Activated CD4-positive, alpha-beta T cell treated with anti-CD3 and anti-CD28 coated beads, Interleukin-10, Interleukin-2, amounts not matched to agents 100 ng/mL and 50 ng/mL, durations not matched to agents 16 hours and 8 hours (primary cell): ENCODE data around the gene NEGR1.
"Not testable (repeated sequence)": the region's sequence is repeated elsewhere in the genome, so short reads cannot be mapped to it uniquely, and the experiment has no call there.

Experiments
- DNase-seq: peaks from one replicate; pipeline ENCODE4 v3.0.0-alpha.2; 2020

NEGR1 gene

DNA sequence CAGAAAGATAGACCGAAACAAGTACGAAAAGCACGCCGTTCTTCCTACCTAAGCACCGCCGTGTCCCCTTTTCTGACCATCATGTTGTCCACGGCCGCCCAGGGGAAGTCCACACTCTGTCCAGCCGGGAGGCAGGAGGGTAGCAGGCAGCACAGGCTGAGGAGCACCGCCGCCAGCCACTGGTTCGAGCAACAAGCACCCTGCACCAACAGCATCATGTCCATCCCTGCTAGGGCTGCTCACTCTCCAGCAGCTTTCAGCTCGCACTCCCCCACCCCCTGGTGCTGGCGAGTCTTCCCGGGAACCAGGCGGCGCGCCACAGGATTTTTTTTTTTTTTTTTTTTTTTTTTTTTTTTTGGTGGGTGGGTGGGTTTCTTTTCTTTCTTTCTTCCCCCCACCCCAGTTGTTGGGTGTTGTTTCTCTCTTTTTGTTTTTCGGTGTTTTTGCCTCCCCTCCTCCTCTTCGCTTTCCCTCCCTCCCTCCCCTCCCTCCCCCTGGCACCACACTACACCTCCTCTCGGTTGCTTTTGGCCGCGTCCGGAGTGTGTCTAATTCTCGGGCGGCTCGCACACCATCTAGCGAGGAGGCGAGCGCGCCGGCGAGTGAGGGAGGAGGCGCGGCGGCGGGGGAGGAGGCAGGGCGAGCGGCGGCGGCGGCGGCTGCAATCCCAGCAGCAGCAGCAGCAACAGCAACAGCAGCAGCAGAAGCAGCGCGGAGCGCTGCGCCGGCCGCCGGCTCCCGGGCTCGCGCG, at the start of gene NEGR1:
Gene NEGR1 (minus strand): TSS at position 269 of the 751 bp plus-strand sequence.
- peak; percentile 79 for DNase-seq

DNA sequence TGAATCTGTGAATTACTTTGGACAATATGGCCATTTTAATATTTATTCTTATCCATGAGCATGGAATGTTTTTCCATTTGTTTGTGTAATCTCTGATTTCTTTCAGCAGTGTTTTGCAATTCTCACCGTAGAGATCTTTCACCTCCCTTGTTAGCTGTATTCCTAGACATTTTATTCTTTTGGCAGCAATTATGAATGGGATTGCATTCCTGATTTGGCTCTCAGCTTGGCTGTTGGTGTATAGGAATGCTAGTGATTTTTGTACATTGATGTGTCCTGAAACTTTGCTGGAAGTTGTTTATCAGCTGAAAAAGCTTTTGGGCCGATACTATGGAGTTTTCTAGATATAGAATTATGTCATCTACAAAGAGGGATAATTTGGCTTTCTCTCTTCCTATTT, 44.2 kb upstream of the NEGR1 start:
- DNase-seq = no peak

DNA sequence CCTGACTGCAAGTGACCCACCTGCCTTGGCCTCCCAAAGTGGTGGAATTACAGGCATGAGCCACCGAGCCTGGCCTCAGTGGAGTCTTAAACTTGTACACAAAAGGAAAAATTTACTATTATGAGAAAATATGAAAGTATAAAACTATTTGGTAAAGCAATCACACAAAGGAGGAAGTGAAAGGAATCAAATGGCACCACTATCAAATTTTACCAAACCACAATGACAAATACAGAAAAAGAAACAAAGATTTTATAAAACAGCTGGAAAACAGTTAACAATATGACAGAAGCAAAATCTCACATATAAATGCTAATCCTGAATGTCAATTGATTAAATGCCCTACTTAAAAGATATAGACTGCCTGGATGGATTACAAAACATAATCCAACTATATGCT, 42.1 kb upstream of the NEGR1 start:
- DNase-seq = no peak

DNA sequence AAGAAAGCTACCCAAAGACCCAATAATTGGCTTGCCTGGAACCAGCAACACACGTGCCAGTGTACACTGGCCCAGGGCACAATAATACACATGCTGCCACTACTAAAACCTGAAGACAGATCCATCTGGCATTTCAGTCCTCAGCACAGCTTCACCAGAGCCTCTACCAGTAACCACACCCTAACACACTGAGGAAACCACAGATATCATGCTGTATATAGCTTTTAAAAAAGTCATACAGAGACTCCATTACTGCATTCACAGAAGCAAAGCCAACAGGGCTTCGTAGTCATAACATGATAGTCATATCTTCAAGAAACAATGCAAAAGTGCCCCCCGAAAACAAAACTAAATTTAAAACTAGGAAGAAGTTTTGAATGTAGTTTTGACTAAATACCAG, 40.6 kb upstream of the NEGR1 start:
- no peak for DNase-seq

DNA sequence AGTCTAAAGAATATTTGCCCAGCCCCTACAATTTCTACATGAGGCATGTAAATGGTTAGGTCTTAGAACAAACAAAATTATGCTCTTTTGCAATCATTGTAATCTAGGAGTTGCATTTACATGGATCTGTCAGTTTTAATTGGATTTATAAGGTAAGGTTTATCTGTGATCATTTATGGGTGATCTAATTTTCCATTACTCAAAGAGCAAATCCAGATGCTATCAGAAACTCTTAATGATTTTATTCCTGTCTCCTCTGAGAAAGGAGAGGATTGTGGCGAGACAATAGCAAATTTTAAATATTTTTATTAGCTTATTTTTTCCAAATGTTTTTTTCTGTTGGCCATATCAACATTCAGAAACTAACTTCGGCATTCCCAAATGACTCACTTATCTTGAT, 14.2 kb upstream of the NEGR1 start:
- no peak for DNase-seq

DNA sequence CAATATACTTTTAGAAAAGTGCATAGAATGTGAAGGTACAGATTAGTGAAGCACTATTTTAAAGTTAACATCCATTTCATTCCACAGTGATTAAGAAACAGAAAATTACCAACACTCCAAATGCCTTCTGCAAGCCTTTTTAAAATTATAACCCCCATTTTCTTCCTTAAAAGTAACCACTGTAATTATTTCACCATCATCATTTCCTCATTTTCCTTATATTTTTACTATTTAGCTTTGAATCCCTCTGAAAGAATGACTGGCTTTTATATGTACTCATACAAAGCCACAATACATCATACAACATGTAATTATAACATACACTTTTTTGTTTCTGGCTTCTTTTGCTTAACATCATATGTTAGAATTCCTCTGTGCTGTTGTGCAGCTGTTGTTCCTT, 6.5 kb upstream of the NEGR1 start:
- no peak for DNase-seq

DNA sequence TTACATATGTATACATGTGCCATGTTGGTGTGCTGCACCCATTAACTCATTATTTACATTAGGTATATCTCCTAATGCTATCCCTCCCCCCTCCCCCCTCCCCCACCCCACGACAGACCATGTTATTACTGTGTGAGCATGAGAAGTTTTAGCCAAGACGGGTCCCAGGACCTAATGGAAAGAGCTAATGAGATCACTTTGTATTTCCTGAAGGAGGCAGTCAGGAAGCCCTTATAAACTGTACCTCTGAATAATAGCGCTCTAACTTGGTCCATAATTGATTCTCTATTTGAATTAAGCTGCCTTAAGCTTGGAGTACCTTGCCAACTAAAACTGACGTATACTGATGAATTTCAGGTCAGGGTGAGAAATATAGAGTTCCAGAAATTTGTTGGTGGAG, 4.1 kb upstream of the NEGR1 start:
- DNase-seq = no peak

DNA sequence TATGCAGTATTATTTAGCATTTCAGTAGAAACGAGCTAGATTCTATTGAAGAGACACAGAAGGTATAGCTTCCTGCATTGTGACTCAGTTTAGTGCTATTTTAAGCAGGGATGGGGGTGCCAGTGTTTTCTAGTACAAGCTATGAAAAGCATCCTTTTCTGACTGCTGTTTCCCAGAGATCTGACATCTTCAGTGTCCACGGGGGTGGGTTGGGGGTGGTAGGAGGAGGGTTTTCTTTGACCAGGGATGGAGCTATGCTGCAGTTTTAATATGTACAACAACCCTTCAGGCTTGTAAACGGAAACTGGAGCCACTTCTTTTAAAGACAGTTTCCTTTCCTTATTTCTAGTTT, 2.7 kb upstream of the NEGR1 start:
- DNase-seq = no peak

DNA sequence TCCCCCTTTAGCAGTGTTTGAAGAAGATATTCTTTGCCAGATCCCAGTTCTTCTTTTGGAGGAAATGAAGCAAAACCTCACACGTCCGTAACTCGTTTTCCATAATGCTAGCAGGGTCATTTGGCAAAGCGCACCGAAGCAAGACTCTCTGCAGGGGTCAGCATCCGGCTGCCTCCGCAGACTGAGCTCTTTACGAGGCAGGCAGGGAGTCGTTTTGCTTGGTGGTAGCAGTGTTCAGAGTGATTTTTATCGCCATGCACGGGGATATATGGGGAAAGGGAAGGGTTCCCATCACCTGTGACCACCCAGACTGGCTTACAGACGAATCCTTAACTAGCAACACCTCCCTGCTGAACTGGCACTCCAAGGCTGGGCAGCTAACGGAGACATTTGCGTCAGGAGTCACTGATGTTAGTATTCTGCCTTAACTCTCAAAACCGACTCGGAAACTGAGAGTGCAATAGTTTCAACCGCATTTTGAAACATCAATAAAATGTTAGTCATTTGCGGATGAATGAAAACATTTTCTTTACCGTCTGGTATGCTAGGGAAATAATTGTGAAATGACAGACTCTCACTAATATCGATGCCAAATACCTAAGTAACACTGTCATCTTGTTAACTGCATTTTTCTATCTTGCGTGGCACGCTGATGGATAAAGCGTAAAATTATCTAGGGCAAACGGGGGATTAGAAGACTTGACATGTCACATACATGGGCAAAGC, 2.2 kb upstream of the NEGR1 start:
- peak; percentile 79 for DNase-seq

DNA sequence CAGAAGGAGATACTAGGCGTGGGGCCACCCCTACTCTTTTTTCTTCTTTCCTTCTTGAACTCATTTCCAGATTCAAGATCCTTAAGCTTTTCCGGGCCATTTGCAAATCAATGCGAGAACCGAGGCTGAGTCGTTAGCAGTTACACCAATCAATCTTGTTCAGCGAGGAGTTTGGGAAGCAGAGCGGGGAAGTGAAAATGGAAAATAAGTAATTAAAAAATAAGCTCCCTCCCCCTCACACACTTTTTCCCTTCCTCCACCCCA, 1.7 kb upstream of the NEGR1 start:
- DNase-seq = no peak

DNA sequence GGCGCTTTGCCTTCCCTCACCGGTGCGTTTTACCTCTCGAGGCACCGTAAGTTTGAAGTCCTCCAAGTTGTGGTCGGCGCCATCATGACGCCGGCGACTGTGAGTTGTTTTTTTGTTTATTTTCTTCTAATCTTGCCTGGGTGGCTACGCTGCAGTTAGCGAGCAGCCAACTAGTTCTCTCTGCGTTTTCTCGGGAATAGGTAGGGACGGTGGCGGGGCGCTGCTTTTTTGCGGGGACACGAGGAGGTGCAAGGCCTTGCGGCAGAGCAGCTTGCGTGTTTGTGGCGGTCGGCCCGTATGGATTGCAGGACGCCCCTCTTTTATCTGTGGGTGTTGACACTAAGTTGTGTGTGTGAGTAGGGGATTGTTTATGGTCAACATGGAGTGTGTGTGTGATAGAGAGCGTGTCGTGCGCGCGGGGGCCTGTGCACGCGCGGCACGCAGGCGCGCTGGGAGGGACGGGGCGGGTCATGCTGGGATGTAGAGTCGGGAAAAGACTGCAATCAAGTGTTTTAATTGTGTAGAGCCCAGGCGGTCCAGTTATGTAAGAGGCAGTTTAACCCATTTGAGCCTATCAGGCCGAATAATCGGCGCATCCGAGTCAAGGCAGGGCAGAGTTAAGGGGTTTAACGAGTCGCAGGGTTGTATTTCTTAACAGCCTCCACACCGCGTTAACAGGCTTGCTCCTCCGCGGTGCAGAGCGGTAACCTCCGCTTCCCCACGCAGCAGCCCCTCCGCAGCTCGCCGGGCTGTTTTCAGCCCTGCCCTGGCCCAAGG, 1.2 kb upstream of the NEGR1 start:
- peak; percentile 7 for DNase-seq

DNA sequence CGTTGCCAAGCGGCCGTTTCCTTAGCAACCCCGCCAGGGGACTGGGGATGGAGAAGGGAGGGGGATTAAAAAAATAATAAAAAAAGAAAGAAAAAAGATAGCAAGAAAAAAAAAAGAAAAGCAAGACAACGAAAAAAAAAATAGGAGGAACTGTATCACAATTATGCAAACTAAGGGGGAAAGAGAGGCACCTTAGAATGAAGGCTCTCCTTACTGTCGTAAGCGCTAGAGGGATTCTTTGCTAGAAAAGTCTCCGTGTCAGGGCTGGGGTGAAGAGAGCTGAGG, 625 bp upstream of the NEGR1 start:
- DNase-seq = no peak

DNA sequence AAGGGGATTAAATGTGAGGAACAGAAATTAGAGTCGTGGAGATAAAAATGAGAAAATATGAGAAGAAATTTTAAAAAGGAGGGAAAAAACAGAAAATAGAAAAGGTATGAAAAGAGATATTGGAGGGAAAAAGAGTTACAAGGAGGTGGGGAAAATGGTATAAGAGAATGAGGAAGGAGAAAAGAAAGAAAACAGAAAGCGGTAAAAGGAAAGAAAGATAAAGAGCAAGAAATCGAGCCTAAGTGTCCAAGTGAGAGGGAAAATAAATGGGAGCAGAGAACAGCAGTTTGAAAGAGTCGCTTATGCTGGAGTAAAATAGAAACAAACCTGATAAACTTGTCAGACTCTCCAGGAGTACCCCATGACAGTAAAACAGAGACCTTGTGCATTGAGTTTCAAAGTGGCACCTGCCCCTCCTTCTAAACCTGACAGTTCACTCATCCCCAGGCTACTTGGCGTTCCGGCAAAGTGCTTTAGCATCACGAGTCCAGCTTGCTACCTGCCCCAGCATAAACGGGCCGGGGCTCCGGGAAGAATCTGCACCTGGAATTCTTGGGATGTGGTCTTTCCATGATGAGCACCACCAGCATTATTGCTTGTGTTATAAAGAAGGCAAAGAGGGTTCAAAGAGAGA, 585 bp downstream of the NEGR1 start:
- DNase-seq = peak; percentile 7

DNA sequence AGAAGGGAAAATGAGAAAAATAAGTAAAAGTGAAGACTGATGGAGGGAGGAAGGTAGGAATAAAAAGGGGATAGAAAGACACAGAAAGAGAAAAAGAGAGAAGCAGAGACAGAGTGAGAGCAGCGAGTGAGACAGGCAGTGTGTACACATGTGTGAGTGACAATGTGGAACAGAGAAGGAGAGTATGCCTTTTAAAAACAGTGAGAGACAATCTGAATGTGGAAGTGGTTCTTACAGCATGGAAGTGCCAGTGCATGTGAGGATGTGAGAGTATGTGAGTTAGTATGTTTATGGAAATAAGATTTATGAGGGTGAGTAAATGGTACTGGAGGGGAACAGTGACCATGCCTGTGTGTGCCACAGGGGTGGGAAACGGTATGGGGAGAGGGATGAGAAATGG, 1.2 kb downstream of the NEGR1 start:
- no peak for DNase-seq

DNA sequence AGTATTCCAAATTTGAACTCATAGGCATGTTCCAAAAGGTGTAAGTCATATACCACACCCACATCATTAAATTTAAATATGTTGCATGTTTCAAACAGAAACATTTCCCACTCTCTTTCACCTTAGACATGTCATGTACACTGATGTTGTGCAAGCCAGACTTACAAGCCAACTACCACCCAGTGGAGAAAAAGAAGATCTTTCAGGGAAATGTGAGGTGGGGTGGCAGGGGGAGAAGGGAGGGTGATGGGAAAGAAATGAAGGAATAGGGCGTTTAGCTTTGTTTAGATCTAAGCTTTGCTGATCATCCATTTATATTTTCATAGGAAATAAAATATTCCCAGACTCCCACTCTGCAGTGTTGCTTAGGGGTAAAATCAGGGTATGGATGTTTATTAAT, 1.6 kb downstream of the NEGR1 start:
- no peak for DNase-seq

DNA sequence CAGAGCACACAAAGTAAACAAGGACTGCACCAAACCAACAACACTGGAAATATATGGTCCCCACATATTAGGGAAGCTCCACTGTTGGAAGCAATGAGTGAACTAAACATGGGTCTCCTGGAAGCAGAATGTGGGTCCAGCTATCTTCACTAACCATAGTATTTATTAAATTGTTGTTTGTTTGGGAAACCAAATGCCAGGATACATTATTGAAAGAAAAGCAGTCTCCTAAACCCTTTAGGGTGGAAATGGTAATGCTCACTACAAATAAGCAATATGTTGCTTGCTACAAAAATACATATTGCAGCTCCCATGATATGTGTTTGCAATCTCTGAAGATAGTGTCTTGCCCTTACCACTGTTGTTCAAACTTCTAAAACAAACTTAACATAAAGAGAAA, 2.2 kb downstream of the NEGR1 start:
- DNase-seq = no peak

DNA sequence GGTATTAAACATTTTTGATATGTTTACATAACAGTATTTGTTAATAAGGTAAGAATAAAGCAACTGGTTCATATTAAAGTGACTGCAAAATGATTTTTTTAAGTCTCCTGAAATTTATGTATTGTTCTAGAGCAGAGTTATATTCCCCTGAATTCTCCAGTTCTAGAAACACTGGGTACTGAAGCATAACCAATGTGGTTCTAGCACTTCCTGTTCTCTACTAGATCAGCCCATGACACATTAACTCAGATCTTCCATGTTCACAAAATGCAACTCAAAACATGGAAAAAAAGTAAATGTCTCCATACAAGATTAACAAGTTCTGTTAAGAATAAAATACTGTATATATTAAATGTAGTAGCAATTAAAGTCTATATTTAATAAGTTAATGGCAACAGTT, 3.9 kb downstream of the NEGR1 start:
- DNase-seq = no peak

DNA sequence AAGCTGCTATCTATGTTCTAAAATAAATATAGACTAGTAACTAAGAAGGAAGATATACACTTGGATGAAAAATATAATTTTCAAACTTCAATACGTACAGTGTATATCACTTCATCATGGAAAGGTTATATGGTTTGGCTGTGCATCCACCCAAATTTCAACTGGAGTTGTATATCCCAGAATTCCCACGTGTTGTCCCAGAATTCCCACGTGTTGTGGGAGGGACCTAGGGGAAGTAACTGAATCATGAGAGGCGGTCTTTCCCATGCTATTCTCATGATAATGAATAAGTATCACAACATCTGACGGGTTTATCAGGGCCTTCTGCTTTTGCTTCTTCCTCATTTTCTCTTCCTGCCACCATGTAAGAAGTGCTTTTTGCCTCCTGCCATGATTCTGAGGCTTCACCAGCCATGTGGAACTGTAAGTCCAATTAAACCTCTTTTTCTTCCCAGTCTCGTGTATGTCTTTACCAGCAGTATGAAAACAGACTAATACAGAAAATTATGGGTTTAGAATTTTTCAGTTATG, 10.7 kb downstream of the NEGR1 start:
- no peak for DNase-seq

DNA sequence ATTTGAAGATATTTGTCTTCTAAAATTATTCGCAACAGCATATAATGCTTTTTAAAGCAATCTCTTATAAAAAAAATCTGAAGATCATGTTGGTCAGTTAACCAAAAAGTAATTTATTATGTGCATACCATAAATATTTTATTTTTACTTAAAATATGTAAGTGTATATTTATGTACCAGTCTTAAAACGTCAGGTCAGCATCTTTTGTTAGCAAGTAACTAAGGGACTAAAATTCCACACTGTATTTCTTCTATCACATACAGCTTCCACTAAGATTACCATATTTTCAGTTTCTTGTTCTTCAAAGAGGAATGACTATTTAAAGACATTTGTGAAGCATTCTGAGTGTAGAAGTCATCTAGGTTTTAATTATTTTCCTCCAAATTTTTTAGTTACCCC, 19.6 kb downstream of the NEGR1 start:
- no peak for DNase-seq

DNA sequence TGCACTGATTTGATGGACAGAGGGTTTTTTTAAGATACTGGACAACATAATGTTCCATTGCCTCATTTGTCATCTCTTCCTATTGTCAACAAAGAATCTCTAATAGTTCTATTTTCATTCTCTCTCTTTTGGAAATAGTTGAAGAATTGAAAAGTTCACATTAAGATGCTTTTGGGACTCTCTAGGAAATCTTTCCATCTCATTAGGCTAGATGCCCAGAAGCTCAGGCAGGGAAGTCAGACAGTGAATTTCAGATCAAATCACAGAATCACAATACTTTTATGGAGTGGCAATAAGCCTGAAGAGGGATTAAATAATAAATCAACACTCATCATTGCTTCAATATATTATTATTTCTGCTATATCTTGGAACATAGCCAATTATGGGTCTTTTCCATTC, 29.2 kb downstream of the NEGR1 start:
- no peak for DNase-seq

DNA sequence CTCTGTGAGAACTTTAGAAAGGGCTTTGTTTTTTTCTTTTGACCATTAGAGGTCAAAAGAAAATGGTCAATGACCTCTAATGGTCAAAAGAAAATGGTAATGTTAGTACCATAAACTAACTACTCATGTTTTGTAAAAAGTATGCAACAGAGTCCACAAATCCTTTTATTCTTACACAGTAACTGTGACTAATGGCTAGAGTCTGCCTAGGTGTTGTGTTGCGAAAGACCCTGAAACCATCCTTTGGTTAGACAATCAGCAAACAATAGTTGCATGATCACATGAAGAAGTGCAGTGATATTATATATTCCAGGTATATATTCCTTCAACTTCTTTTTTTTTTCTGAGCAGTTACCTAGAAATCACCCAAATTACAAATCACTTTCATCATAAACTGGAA, 40.9 kb downstream of the NEGR1 start:
- no peak for DNase-seq

DNA sequence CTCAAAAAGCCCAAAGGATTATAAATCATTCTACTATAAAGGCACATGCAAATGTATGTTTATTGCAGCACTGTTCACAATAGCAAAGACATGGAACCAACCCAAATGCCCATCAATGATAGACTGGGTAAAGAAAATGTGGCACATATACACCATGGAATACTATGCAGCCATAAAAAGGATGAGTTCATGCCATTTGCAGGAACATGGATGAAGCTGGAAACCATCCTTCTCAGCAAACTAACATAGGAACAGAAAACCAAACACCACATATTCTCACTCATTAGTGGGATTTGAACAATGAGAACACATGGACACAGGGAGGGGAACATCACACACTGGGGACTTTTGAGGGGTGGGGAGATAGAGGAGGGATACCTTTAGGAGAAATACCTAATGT, 46.4 kb downstream of the NEGR1 start:
- not testable (repeated sequence) for DNase-seq

DNA sequence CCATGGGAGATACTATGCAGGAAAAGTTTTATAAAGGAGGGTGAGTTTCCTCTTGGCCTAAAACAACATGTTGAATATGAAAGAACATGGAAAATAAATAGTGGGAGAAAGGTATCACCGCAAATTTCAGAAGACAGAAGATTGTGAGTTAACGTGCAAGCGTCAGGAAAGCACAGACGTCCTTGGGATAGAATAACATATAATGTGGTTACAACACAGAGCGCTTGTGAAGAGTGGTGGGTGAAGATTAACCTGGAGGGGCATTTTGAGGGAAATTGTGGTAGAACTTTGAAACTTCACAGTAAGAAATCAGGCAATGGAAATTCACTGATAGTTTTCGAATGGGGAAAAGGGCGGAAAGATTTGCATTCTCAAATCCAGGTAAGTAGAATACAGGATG, 47.3 kb downstream of the NEGR1 start:
- no peak for DNase-seq

DNA sequence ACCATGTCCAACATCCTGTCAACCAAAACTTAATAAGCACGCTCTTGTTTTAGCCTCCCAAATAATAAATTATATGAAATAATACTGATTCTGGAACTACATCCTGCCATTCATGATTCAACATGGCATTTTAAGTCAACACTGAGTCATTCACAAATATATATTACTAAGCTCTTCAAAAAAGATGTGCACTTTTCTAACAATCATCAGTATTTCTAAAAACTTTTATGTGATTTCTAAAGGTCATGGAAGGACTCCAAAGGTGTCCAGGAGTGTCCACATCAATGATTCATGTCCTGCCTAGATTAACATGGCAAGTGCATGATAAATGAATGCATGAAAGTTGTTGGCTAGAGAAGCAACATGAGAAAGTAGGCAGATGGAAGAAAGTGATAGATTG, 51.6 kb downstream of the NEGR1 start:
- no peak for DNase-seq
